OCI-LY7 (cell line): ENCODE data around the gene HRCT1.

Source experiments
- EZH2phosphoT487 ChIP-seq: fragments of 200-600 bp; sonication (generic); IDR thresholded peaks from 2 replicates; pipeline ENCODE4 v1.6.1; 2018; ENCODE audit warnings: low read depth, borderline replicate concordance, mild to moderate bottlenecking, mixed run types, antibody characterized with exemption, low read length, moderate library complexity, mixed read lengths
- TF ChIP-seq, protein P1 (sequence below): fragments of 200-600 bp; sonication (generic); conservative IDR thresholded peaks from 2 replicates; pipeline ENCODE4 v1.5.1; 2014; ENCODE audit warnings: mild to moderate bottlenecking, antibody characterized with exemption, low read length, moderate library complexity, mixed read lengths

DNA sequence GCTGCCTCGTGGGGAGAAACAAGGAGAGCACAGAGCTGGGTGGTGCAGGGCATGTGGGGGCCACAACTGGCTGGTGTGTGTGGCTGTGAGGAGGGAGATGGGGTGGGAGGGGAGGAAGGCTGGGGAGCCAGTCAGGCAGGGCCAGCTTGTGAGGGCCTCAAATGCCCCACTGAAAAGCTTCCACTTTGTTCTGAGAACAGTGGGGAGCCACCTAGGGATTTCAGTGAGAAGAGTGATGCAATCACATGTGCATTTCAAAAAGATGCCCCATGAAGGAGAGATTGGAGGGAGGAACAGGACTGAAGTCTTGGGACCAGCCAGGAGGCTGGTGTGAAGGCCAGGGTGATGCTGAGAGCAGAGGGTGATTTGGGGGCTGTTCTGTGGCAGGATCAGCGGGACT, 37.1 kb upstream of the HRCT1 start:
- TF ChIP-seq, protein P1, sequence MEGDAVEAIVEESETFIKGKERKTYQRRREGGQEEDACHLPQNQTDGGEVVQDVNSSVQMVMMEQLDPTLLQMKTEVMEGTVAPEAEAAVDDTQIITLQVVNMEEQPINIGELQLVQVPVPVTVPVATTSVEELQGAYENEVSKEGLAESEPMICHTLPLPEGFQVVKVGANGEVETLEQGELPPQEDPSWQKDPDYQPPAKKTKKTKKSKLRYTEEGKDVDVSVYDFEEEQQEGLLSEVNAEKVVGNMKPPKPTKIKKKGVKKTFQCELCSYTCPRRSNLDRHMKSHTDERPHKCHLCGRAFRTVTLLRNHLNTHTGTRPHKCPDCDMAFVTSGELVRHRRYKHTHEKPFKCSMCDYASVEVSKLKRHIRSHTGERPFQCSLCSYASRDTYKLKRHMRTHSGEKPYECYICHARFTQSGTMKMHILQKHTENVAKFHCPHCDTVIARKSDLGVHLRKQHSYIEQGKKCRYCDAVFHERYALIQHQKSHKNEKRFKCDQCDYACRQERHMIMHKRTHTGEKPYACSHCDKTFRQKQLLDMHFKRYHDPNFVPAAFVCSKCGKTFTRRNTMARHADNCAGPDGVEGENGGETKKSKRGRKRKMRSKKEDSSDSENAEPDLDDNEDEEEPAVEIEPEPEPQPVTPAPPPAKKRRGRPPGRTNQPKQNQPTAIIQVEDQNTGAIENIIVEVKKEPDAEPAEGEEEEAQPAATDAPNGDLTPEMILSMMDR: no peak
- TF ChIP-seq EZH2phosphoT487: no peak
